CD4-positive, alpha-beta T cell treated with Interleukin-6 at 100 ng/mL for 8 hours (primary cell): ENCODE results near the gene GEMIN7.

Experiments
- DNase-seq: peaks from one replicate; pipeline ENCODE4 v3.0.0-alpha.2; 2020; ENCODE audit warnings: mixed read lengths, low spot score

GEMIN7 gene

GRCh38 chr19:45090034-45090433 is 11.0 kb downstream of the GEMIN7 start:
- no peak for DNase-seq

- no peak for DNase-seq
These were observed 11.5 kb downstream of the GEMIN7 start for GRCh38 chr19:45090606-45091005.

GRCh38 chr19:45091031-45091923 is 12.2 kb downstream of the GEMIN7 start:
- DNase-seq = peak; percentile 96

GRCh38 chr19:45092747-45093678 is 14.0 kb downstream of the GEMIN7 start, which contains the start of gene PPP1R37:
PPP1R37 (plus strand) TSS chr19:45093179; CDS start chr19:45093326, 147 bp downstream.
- DNase-seq = peak; percentile 94

GRCh38 chr19:45094137-45094536 is 15.1 kb downstream of the GEMIN7 start:
- DNase-seq = no peak

- DNase-seq = no peak
These were observed 15.6 kb downstream of the GEMIN7 start for GRCh38 chr19:45094707-45095106.

- no peak for DNase-seq
These were observed 16.7 kb downstream of the GEMIN7 start for GRCh38 chr19:45095496-45096413.

GRCh38 chr19:45096700-45097099 is 17.6 kb downstream of the GEMIN7 start:
- DNase-seq = no peak

- DNase-seq = no peak
These were observed 18.4 kb downstream of the GEMIN7 start for GRCh38 chr19:45097450-45097775.

GRCh38 chr19:45097776-45098520 is 18.9 kb downstream of the GEMIN7 start:
- no peak for DNase-seq

GRCh38 chr19:45098521-45099466 is 19.7 kb downstream of the GEMIN7 start:
- DNase-seq = no peak

- DNase-seq = no peak
These were observed 20.6 kb downstream of the GEMIN7 start for GRCh38 chr19:45099467-45100191.

- no peak for DNase-seq
These were observed 21.1 kb downstream of the GEMIN7 start for GRCh38 chr19:45100201-45100600.

- DNase-seq = no peak
These were observed 21.8 kb downstream of the GEMIN7 start for GRCh38 chr19:45100846-45101252.

GRCh38 chr19:45101806-45102205 is 22.7 kb downstream of the GEMIN7 start:
- DNase-seq = no peak

GRCh38 chr19:45102481-45102880 is 23.4 kb downstream of the GEMIN7 start:
- DNase-seq = no peak

GRCh38 chr19:45103156-45103507 is 24.1 kb downstream of the GEMIN7 start:
- peak; percentile 52 for DNase-seq

GRCh38 chr19:45103508-45104319 is 24.7 kb downstream of the GEMIN7 start:
- no peak for DNase-seq
